Measurements from ENCODE around the gene FBXL19.

- TF ChIP-seq CTCF (IDR thresholded peaks at IDR 0.05 in 2 of 3, conservative IDR thresholded peaks at IDR 0.05 in 1 of 3; ENCODE audit: insufficient read depth in 2 of 3, low read depth in 1 of 3, low read length in 3 of 3): no peak
- no peak for TF ChIP-seq NFE2L1 (tag; IDR thresholded peaks at IDR 0.05; ENCODE audit: borderline replicate concordance, low read depth)
- TF ChIP-seq EGR1 (conservative IDR thresholded peaks at IDR 0.05): 0 out of 2 replicates have a peak, but pooled peaks have one; percentile 38
- no peak for TF ChIP-seq GATA2 (CRISPR knock-in tag; IDR thresholded peaks at IDR 0.05)
- no peak for TF ChIP-seq REST (IDR thresholded peaks at IDR 0.05; ENCODE audit: borderline replicate concordance)
- TF ChIP-seq REST (CRISPR knock-in tag; IDR thresholded peaks at IDR 0.05; ENCODE audit: low read depth): no peak
Measured at GRCh38 chr16:30996324-30996984, 73.1 kb downstream of the FBXL19 start.

Measured in K562 (cell line).